Ovary (tissue), 3 donors: Measurements from ENCODE around the gene ADCY1.

Experiments
- CTCF ChIP-seq, 3 donors: fragments of 450-650 bp in 2 of 3; fragments of 200-600 bp in 1 of 3; IDR thresholded peaks; one replicate each; pipeline versions ENCODE4 v1.5.1 to v1.8.0; 2016 to 2022; ENCODE audit warnings: antibody characterized with exemption in 3 of 3, mild to moderate bottlenecking in 1 of 3
- EP300 ChIP-seq: sonication (generic); formaldehyde crosslinking; IDR thresholded peaks from one replicate; pipeline ENCODE4 v1.6.1; 2017; ENCODE audit warnings: antibody characterized with exemption
- donor health status: DM: no; HTN: no; CAD: no.

GRCh38 chr7:45683556-45684148 lies 109.5 kb downstream of the ADCY1 start:
- no peak for TF ChIP-seq CTCF (IDR thresholded peaks at IDR 0.05)
- TF ChIP-seq EP300 = no peak
